DOHH2 (cell line): ENCODE measurements around the gene G6PD.

Source experiments
- H3F3A ChIP-seq: fragments of 200-600 bp; sonication (generic), shearing (Covaris generic); 2 replicates; pipeline ENCODE4 v1.6.0; 2016; ENCODE audit warnings: antibody characterized with exemption, mild to moderate bottlenecking; ENCODE audit not compliant: control insufficient read depth, insufficient read depth
- H3K27ac ChIP-seq: fragments of 200-600 bp; sonication (generic); 2 replicates; pipeline ENCODE4 v1.5.1; 2014; ENCODE audit warnings: low read depth, mild to moderate bottlenecking, low read length, moderate library complexity
- H3K27me3 ChIP-seq: fragments of 200-600 bp; sonication (generic); 2 replicates; pipeline ENCODE4 v1.6.1; 2014; ENCODE audit warnings: mild to moderate bottlenecking, low read length, mixed read lengths; ENCODE audit not compliant: control insufficient read depth
- H3K36me3 ChIP-seq: fragments of 200-600 bp; sonication (generic); 2 replicates; pipeline ENCODE4 v1.6.1; 2014; ENCODE audit warnings: mild to moderate bottlenecking, low read length, moderate library complexity, mixed read lengths; ENCODE audit not compliant: control insufficient read depth
- H3K4me1 ChIP-seq: fragments of 200-600 bp; sonication (generic); 2 replicates; pipeline ENCODE4 v1.6.1; 2014; ENCODE audit warnings: mild to moderate bottlenecking, low read length, mixed read lengths; ENCODE audit not compliant: control insufficient read depth
- H3K4me2 ChIP-seq: fragments of 200-600 bp; sonication (generic); 2 replicates; pipeline ENCODE4 v1.6.0; 2014; ENCODE audit warnings: mild to moderate bottlenecking, low read length, moderate library complexity
- H3K4me3 ChIP-seq: fragments of 200-600 bp; sonication (generic); 2 replicates; pipeline ENCODE4 v1.5.1; 2014; ENCODE audit warnings: mild to moderate bottlenecking, low read length, mixed read lengths
- H3K79me2 ChIP-seq: fragments of 200-600 bp; sonication (generic); 2 replicates; pipeline ENCODE4 v1.6.1; 2014; ENCODE audit warnings: mild to moderate bottlenecking, low read length, mixed read lengths; ENCODE audit not compliant: control insufficient read depth
- H3K9me2 ChIP-seq: fragments of 200-600 bp; sonication (generic); replicated peaks from 2 replicates; pipeline ENCODE4 v1.6.1; 2014; ENCODE audit warnings: mild to moderate bottlenecking, low read length, mixed read lengths; ENCODE audit not compliant: control insufficient read depth
- H3K9me3 ChIP-seq: fragments of 200-600 bp; sonication (generic); 2 replicates; pipeline ENCODE4 v1.6.1; 2014; ENCODE audit warnings: antibody characterized with exemption, low read length, mixed read lengths; ENCODE audit not compliant: control insufficient read depth, insufficient read depth
- H4K20me1 ChIP-seq: fragments of 200-600 bp; sonication (generic); 2 replicates; pipeline ENCODE4 v1.6.0; 2014; ENCODE audit warnings: low read depth, mild to moderate bottlenecking, antibody characterized with exemption, low read length, moderate library complexity; ENCODE audit not compliant: control insufficient read depth, insufficient read depth
- EZH2phosphoT487 ChIP-seq: fragments of 200-600 bp; sonication (generic); IDR thresholded peaks from 2 replicates; pipeline ENCODE4 v1.6.1; 2017; ENCODE audit warnings: borderline replicate concordance, mild to moderate bottlenecking, antibody characterized with exemption, low read length, moderate library complexity, mixed read lengths
- TF ChIP-seq, protein P1 (sequence below): fragments of 200-600 bp; sonication (generic); IDR thresholded peaks from one replicate; pipeline ENCODE4 v1.5.1; 2014; ENCODE audit warnings: antibody characterized with exemption, mild to moderate bottlenecking, low read depth, low read length; ENCODE audit not compliant: poor library complexity, severe bottlenecking

The G6PD gene

GRCh38 chrX:154535892-154536291 is 10.8 kb downstream of the G6PD start:
- no peaks in the 10 kb centered on the region for H3F3A ChIP-seq
- no peaks in the 10 kb centered on the region for H3K9me3 ChIP-seq
- TF ChIP-seq EZH2phosphoT487: no peak
- H3K4me1 ChIP-seq: peaks cover 5% of the 10 kb centered on the region
- no peaks in the 10 kb centered on the region for H3K79me2 ChIP-seq
- H4K20me1 ChIP-seq: no peaks in the 10 kb centered on the region
- H3K27me3 ChIP-seq: no peaks in the 10 kb centered on the region
- no peak overlapping the region for H3K4me3 ChIP-seq
- H3K4me2 ChIP-seq: no peak overlapping the region
- peaks cover 21% of the 10 kb centered on the region for H3K36me3 ChIP-seq
- H3K9me2 ChIP-seq: no peaks in the 10 kb centered on the region
- H3K27ac ChIP-seq: no peak overlapping the region

DNA sequence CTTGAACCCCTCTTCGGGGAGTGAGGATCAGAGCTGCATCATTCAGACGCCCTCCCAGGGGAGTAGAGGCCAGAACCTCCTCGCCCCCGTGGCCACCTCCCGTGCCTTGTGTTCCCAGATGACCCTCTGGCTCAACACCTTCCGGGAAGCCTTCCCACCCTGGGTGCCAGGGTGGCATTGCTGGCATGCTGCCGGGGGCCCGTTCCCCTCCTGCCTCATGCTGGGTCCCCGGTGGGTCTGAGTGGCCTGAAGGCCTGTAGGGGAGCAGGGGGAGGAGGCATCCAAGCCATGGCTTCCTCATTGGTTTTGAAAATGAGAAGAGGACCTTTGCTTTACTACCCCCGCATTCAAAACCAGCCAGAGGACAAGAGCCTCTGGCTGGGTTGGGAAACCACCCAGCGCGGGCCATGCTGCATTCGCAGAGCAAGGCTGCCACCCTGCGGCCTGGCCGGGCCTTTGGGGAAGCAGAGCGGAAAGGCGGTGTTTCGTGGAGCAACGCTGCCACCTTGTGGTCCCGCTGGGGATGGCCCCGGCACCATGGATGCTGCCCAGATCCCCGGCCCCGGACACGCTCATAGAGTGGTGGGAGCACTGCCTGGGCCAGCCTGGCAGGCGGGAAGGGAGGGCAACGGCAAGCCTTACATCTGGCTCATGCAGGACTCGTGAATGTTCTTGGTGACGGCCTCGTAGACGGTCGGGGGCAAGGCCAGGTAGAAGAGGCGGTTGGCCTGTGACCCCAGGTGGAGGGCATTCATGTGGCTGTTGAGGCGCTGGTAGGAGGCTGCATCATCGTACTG is 11.9 kb downstream of the G6PD start:
- Histone ChIP-seq H3K27ac (no peak overlapping the region), H3K9me2 (no peaks in the 10 kb centered on the region), H3K4me2 (peak overlapping the region; percentile 19; the same call in 1 of the 2 replicates), H3K4me3 (no peak overlapping the region), H4K20me1 (no peaks in the 10 kb centered on the region), H3F3A (no peaks in the 10 kb centered on the region), H3K79me2 (no peaks in the 10 kb centered on the region), H3K9me3 (no peaks in the 10 kb centered on the region), H3K4me1 (peaks cover 5% of the 10 kb centered on the region), H3K36me3 (peaks cover 21% of the 10 kb centered on the region), H3K27me3 (no peaks in the 10 kb centered on the region)
- TF ChIP-seq EZH2phosphoT487: no peak
- TF ChIP-seq, protein P1, sequence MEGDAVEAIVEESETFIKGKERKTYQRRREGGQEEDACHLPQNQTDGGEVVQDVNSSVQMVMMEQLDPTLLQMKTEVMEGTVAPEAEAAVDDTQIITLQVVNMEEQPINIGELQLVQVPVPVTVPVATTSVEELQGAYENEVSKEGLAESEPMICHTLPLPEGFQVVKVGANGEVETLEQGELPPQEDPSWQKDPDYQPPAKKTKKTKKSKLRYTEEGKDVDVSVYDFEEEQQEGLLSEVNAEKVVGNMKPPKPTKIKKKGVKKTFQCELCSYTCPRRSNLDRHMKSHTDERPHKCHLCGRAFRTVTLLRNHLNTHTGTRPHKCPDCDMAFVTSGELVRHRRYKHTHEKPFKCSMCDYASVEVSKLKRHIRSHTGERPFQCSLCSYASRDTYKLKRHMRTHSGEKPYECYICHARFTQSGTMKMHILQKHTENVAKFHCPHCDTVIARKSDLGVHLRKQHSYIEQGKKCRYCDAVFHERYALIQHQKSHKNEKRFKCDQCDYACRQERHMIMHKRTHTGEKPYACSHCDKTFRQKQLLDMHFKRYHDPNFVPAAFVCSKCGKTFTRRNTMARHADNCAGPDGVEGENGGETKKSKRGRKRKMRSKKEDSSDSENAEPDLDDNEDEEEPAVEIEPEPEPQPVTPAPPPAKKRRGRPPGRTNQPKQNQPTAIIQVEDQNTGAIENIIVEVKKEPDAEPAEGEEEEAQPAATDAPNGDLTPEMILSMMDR: peak; percentile 86

- Histone ChIP-seq H3K4me3 (no peak overlapping the region), H3K4me1 (peaks cover 5% of the 10 kb centered on the region), H3K9me3 (no peaks in the 10 kb centered on the region), H3K36me3 (peaks cover 21% of the 10 kb centered on the region), H4K20me1 (no peaks in the 10 kb centered on the region), H3K27me3 (no peaks in the 10 kb centered on the region), H3K9me2 (no peaks in the 10 kb centered on the region), H3F3A (no peaks in the 10 kb centered on the region), H3K27ac (no peak overlapping the region), H3K79me2 (no peaks in the 10 kb centered on the region), H3K4me2 (no peak overlapping the region)
- no peak for TF ChIP-seq EZH2phosphoT487
- TF ChIP-seq, protein P1: no peak
Measured at GRCh38 chrX:154532690-154533089, 14.0 kb downstream of the G6PD start.

DNA sequence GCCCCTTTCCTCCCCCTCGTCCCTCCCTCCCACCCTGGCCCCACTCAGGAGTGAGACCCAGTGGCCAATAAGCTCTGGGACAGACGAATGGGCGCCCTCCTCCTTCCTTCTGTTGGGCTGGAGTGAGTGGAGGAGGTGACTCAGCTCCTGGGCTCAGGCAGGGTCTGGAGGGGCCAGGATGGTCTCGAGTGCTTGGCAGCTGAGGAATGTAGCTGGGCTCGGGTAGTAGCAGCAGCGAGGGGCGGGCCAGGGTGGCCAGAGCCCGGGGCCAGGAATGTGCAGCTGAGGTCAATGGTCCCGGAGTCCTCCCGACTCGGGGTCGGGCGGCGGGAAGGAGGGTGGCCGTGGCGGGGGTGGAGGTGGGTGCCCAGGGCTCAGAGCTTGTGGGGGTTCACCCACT is 15.0 kb downstream of the G6PD start:
- no peak for TF ChIP-seq EZH2phosphoT487
- TF ChIP-seq, protein P1: no peak
- H3F3A ChIP-seq: no peaks in the 10 kb centered on the region
- H3K4me2 ChIP-seq: no peak overlapping the region
- no peaks in the 10 kb centered on the region for H3K9me2 ChIP-seq
- H3K4me1 ChIP-seq: peaks cover 16% of the 10 kb centered on the region
- H4K20me1 ChIP-seq: no peaks in the 10 kb centered on the region
- no peak overlapping the region for H3K27ac ChIP-seq
- H3K9me3 ChIP-seq: no peaks in the 10 kb centered on the region
- no peak overlapping the region for H3K4me3 ChIP-seq
- no peaks in the 10 kb centered on the region for H3K79me2 ChIP-seq
- H3K27me3 ChIP-seq: no peaks in the 10 kb centered on the region
- peaks cover 21% of the 10 kb centered on the region for H3K36me3 ChIP-seq
